ENCODE measurements around the gene JAKMIP2.
"Not testable (repeated sequence)": the region's sequence is repeated elsewhere in the genome, so short reads cannot be mapped to it uniquely, and the experiment has no call there.

The JAKMIP2 gene

DNA sequence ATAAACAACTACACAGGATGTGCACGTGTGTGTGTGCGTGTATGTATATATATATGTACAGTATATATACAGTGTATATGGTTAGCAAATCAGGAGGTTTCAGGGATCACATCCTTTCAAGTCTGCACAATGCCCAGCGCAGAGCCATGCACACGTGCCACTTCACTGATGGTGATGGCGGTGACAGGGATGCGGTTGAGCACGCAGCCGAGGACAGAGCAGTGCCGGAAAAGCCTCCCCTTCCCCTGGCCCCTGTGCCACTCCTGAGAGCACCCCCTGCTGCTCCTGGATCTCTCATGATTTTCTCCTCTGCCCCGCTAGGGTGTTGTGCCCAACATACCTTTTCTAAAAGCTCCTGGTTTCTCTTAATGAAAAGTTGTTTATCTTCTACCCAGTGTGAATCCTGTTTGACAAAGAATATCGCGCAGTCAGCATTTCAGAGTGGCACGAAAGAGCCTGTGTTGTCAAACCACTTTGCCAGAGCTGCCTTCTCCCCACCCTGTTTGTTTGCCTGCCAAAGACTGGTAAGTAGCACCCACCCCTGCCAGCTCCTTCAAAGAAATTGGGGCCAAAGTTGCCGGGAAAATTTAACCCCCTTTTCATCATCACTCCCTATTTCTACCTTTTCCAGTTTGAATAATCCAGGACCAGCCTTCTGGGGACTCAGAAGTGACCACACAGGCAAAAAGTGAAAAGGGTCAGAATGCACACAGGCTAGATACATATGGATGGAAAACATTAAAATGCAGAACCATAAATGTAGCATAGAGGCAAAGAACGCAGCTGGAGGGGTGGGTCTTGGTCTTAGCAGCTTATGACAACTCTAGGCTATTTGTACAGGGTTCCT is 146.4 kb downstream of the JAKMIP2 start:
- H3K4me3 ChIP-seq (replicated peaks in 1 of 2; ENCODE audit: low read depth in 2 of 2, low read length in 2 of 2): no peak overlapping the region
- no peak for DNase-seq (ENCODE audit: low read depth in 2 of 2)
- TF ChIP-seq, protein P1, sequence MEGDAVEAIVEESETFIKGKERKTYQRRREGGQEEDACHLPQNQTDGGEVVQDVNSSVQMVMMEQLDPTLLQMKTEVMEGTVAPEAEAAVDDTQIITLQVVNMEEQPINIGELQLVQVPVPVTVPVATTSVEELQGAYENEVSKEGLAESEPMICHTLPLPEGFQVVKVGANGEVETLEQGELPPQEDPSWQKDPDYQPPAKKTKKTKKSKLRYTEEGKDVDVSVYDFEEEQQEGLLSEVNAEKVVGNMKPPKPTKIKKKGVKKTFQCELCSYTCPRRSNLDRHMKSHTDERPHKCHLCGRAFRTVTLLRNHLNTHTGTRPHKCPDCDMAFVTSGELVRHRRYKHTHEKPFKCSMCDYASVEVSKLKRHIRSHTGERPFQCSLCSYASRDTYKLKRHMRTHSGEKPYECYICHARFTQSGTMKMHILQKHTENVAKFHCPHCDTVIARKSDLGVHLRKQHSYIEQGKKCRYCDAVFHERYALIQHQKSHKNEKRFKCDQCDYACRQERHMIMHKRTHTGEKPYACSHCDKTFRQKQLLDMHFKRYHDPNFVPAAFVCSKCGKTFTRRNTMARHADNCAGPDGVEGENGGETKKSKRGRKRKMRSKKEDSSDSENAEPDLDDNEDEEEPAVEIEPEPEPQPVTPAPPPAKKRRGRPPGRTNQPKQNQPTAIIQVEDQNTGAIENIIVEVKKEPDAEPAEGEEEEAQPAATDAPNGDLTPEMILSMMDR (IDR thresholded peaks at IDR 0.05; ENCODE audit: low read depth, low read length): no peak

DNA sequence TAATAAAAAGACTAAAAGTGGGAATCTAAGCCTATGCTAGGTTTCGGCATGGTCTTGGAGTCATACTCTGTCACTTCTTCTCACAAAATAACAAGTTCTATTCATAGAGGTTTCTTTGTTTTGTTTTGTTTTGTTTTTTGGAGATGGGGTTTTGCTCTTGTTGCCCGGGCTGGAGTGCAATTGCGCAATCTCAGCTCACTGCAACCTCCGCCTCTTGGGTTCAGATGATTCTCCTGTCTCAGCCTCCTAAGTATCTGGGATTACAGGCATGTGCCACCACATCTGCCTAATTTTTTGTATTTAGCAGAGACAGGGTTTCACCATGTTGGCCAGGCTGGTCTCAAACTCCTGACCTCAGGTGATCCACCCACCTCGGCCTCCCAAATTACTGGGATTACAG is 147.1 kb downstream of the JAKMIP2 start:
- not testable (repeated sequence) for H3K4me3 ChIP-seq (replicated peaks in 1 of 2; ENCODE audit: low read depth in 2 of 2, low read length in 2 of 2); DNase-seq (ENCODE audit: low read depth in 2 of 2)

DNA sequence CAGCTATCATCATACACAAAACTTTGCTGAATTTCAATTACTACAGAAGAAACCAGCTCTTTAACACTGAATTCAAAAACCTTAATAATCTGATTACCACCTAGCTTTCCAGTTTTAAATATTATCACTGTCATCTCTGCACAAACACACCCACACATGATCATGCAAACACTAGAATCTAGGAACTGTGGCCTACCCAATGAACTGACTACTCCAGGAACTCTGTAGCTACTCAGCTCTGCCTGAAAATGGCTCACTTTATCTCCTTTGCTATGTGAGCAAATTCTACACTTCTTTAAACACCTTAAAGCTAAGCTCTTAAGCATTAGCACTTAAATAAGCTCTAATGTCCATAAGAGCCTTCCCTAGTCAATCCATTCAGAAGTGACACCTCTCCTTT is 149.4 kb downstream of the JAKMIP2 start:
- no peak overlapping the region for H3K4me3 ChIP-seq (replicated peaks in 1 of 2; ENCODE audit: low read depth in 2 of 2, low read length in 2 of 2)
- TF ChIP-seq, protein P1 (IDR thresholded peaks at IDR 0.05; ENCODE audit: low read depth, low read length): no peak
- no peak for DNase-seq (ENCODE audit: low read depth in 2 of 2)

DNA sequence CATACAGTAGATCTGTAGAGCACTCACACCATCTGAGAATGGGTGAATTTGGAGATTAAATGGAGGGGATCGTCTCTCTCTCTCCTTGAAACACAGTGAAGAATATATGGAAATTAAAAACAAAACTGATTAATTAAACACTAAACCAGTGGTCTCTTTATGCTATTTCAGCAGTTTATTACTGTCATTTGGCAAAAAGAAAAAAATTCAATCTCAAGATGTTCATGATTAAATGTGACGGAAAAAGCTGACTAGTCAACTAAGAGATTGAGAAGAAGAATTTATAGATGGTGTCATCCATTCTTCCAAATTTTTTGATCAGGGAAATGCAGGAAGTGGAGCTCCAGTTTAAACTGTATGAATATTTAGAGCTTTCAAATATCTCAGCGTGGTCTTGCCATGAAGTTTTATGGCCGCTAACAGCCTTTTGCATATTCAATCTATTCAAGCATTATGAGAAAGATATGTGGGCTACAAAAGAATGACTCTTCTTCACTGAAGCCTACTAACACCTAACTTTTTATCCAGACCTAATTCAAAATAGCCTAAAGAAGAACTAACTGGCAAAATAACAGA is 151.0 kb downstream of the JAKMIP2 start:
- DNase-seq (ENCODE audit: low read depth in 2 of 2): no peak
- TF ChIP-seq, protein P1 (IDR thresholded peaks at IDR 0.05; ENCODE audit: low read depth, low read length): no peak
- no peak overlapping the region for H3K4me3 ChIP-seq (replicated peaks in 1 of 2; ENCODE audit: low read depth in 2 of 2, low read length in 2 of 2)

DNA sequence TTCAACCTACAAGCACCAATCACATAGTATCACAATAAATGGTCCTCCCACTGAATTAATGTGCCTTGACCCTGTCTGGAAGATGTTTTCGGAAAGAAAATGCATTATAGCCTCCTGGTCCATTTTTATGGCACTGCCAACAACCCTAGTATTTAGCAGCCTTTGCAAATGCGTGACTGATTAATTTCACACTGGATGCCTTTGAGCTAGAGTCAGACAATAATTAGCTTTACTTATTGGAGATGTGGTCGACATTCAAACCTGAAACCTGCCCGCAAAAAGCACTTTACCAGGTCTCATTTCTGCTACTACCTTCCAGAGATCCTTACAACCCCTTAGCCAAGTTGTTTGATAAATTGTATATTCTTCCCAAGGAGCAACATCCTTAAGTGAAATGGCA is 153.3 kb downstream of the JAKMIP2 start:
- TF ChIP-seq, protein P1 (IDR thresholded peaks at IDR 0.05; ENCODE audit: low read depth, low read length): no peak
- no peak for DNase-seq (ENCODE audit: low read depth in 2 of 2)
- H3K4me3 ChIP-seq (replicated peaks in 1 of 2; ENCODE audit: low read depth in 2 of 2, low read length in 2 of 2): no peak overlapping the region

GRCh38 chr5:147628058-147628895 is 154.3 kb downstream of the JAKMIP2 start:
- TF ChIP-seq, protein P1 (IDR thresholded peaks at IDR 0.05; ENCODE audit: low read depth, low read length): peak; percentile 82
- no peak overlapping the region for H3K4me3 ChIP-seq (replicated peaks in 1 of 2; ENCODE audit: low read depth in 2 of 2, low read length in 2 of 2)
- peak; percentile 74 to 75 for DNase-seq (ENCODE audit: low read depth in 2 of 2)

GRCh38 chr5:147626464-147626863 is 156.1 kb downstream of the JAKMIP2 start:
- H3K4me3 ChIP-seq (replicated peaks in 1 of 2; ENCODE audit: low read depth in 2 of 2, low read length in 2 of 2): no peak overlapping the region
- TF ChIP-seq, protein P1 (IDR thresholded peaks at IDR 0.05; ENCODE audit: low read depth, low read length): no peak
- DNase-seq (ENCODE audit: low read depth in 2 of 2): no peak

Measured in cardiac fibroblast (primary cell).